HG02678 (cell line): ENCODE data around the gene CFAP61.
"Not testable (repeated sequence)": the region's sequence is repeated elsewhere in the genome, so short reads cannot be mapped to it uniquely, and the experiment has no call there.

Experiments
- ATAC-seq: cut with Tn5 transposase; IDR thresholded peaks from one replicate; pipeline ENCODE4 v1.9.1; 2021; ENCODE audit warnings: mild to moderate bottlenecking, moderate library complexity; ENCODE audit not compliant: unreplicated experiment

CFAP61 gene

GRCh38 chr20:20229595-20229994 lies 177.3 kb downstream of the CFAP61 start:
- ATAC-seq, result no peak

GRCh38 chr20:20230741-20231140 lies 178.4 kb downstream of the CFAP61 start:
- ATAC-seq, result no peak

GRCh38 chr20:20231528-20232298 lies 179.4 kb downstream of the CFAP61 start:
- no peak for ATAC-seq

- ATAC-seq, result no peak
Measured at GRCh38 chr20:20233041-20233514, 180.7 kb downstream of the CFAP61 start.

GRCh38 chr20:20235681-20236080 lies 183.3 kb downstream of the CFAP61 start:
- no peak for ATAC-seq

- ATAC-seq, result peak; percentile 65
Measured at GRCh38 chr20:20237093-20237959, 185.0 kb downstream of the CFAP61 start.

GRCh38 chr20:20241976-20242375 lies 189.6 kb downstream of the CFAP61 start:
- no peak for ATAC-seq

GRCh38 chr20:20244384-20244783 lies 192.1 kb downstream of the CFAP61 start:
- ATAC-seq, result not testable (repeated sequence)

- no peak for ATAC-seq
Measured at GRCh38 chr20:20246996-20247633, 194.8 kb downstream of the CFAP61 start.

GRCh38 chr20:20248620-20249200 lies 196.4 kb downstream of the CFAP61 start:
- no peak for ATAC-seq

GRCh38 chr20:20251317-20251716 lies 199.0 kb downstream of the CFAP61 start:
- ATAC-seq, result no peak

- ATAC-seq, result no peak
Measured at GRCh38 chr20:20251836-20252235, 199.5 kb downstream of the CFAP61 start.

GRCh38 chr20:20253039-20253743 lies 200.9 kb downstream of the CFAP61 start:
- ATAC-seq, result no peak

GRCh38 chr20:20253744-20254330 lies 201.5 kb downstream of the CFAP61 start:
- ATAC-seq, result no peak

- ATAC-seq, result no peak
Measured at GRCh38 chr20:20255099-20255498, 202.8 kb downstream of the CFAP61 start.

- ATAC-seq, result no peak
Measured at GRCh38 chr20:20259533-20259932, 207.2 kb downstream of the CFAP61 start.

GRCh38 chr20:20261159-20261558 lies 208.8 kb downstream of the CFAP61 start:
- ATAC-seq, result no peak

- ATAC-seq, result no peak
Measured at GRCh38 chr20:20265210-20265609, 212.9 kb downstream of the CFAP61 start.

- ATAC-seq, result no peak
Measured at GRCh38 chr20:20266552-20266951, 214.2 kb downstream of the CFAP61 start.
